ENCODE data around the gene BCAR1. TPM values are rescaled to one million over a fixed set of nuclear protein-coding genes. Genes with fewer than 3 reads are reported as not detected.
"Not testable (repeated sequence)": the region's sequence is repeated elsewhere in the genome, so short reads cannot be mapped to it uniquely, and the experiment has no call there.

Gene BCAR1
- total and polyA plus RNA-seq, 9 donors = 2.4 to 90.2 (median 46.6) TPM

GRCh38 chr16:75282466-75283281, 31.2 kb upstream of the BCAR1 start:
- Histone ChIP-seq H3K27ac (no peak overlapping the region), H3K36me3 (no peaks in the 10 kb centered on the region), H3K9me3 (no peaks in the 10 kb centered on the region), H3K4me1 (ENCODE audit: insufficient read depth) (peaks cover 2% of the 10 kb centered on the region), H3K27me3 (no peaks in the 10 kb centered on the region), H3K4me3 (no peak overlapping the region)
- 85 to 86% (median 86%) methylated on average over 11 of the region's 11 CpGs for WGBS, 3 donors
- intact Hi-C loops (cut with DNase I) = no loop called here
- TF ChIP-seq EP300 (IDR thresholded peaks at IDR 0.05) (no peak), POLR2A (IDR thresholded peaks at IDR 0.05) (no peak), CTCF (IDR thresholded peaks at IDR 0.05) (no peak)
- DNase-seq = no peak

GRCh38 chr16:75281826-75282225, 30.4 kb upstream of the BCAR1 start:
- TF ChIP-seq POLR2A (IDR thresholded peaks at IDR 0.05) (no peak), CTCF (IDR thresholded peaks at IDR 0.05) (no peak), EP300 (IDR thresholded peaks at IDR 0.05) (no peak)
- Histone ChIP-seq H3K4me1 (ENCODE audit: insufficient read depth) (peaks cover 2% of the 10 kb centered on the region), H3K9me3 (no peaks in the 10 kb centered on the region), H3K27ac (no peak overlapping the region), H3K36me3 (no peaks in the 10 kb centered on the region), H3K4me3 (no peak overlapping the region), H3K27me3 (no peaks in the 10 kb centered on the region)
- intact Hi-C loops (cut with DNase I) = no loop called here
- DNase-seq = no peak
- WGBS, 3 donors = 33 to 58% (median 46%) methylated on average over 6 of the region's 6 CpGs

GRCh38 chr16:75281009-75281408, 29.6 kb upstream of the BCAR1 start:
- intact Hi-C loops (cut with DNase I); H3K4me3 ChIP-seq; H3K4me1 ChIP-seq (ENCODE audit: insufficient read depth); DNase-seq; H3K9me3 ChIP-seq; H3K27ac ChIP-seq; H3K36me3 ChIP-seq; H3K27me3 ChIP-seq: not testable (repeated sequence)
- WGBS, 3 donors = 88 to 96% (median 91%) methylated on average over 2 of the region's 2 CpGs

- intact Hi-C loops (cut with DNase I) = no loop called here
- Histone ChIP-seq H3K4me1 (ENCODE audit: insufficient read depth) (peaks cover 2% of the 10 kb centered on the region), H3K27ac (no peak overlapping the region), H3K36me3 (no peaks in the 10 kb centered on the region), H3K4me3 (no peak overlapping the region), H3K27me3 (no peaks in the 10 kb centered on the region), H3K9me3 (no peaks in the 10 kb centered on the region)
- 77 to 87% (median 85%) methylated on average over 8 of the region's 8 CpGs for WGBS, 3 donors
- TF ChIP-seq POLR2A (IDR thresholded peaks at IDR 0.05) = no peak
- TF ChIP-seq EP300 (IDR thresholded peaks at IDR 0.05) = no peak
- no peak for TF ChIP-seq CTCF (IDR thresholded peaks at IDR 0.05)
- DNase-seq = no peak
Observed at GRCh38 chr16:75280331-75280804, 28.9 kb upstream of the BCAR1 start.

GRCh38 chr16:75279305-75279704, 27.9 kb upstream of the BCAR1 start:
- no peaks in the 10 kb centered on the region for H3K36me3 ChIP-seq
- no peaks in the 10 kb centered on the region for H3K27me3 ChIP-seq
- H3K4me3 ChIP-seq = no peak overlapping the region
- intact Hi-C loops (cut with DNase I) = no loop called here
- no peaks in the 10 kb centered on the region for H3K9me3 ChIP-seq
- peaks cover 2% of the 10 kb centered on the region for H3K4me1 ChIP-seq (ENCODE audit: insufficient read depth)
- DNase-seq = no peak
- H3K27ac ChIP-seq = no peak overlapping the region
- no peak for TF ChIP-seq EP300 (IDR thresholded peaks at IDR 0.05)
- no peak for TF ChIP-seq POLR2A (IDR thresholded peaks at IDR 0.05)
- no peak for TF ChIP-seq CTCF (IDR thresholded peaks at IDR 0.05)
- 7 to 26% (median 9%) methylated on average over 10 of the region's 10 CpGs for WGBS, 3 donors
